Liver (tissue), 9 donors: ENCODE results near the gene CLEC4C. TPM values are rescaled to one million over a fixed set of nuclear protein-coding genes. Genes with fewer than 3 reads are reported as not detected.

ENCODE experiments used
- DNase-seq: peaks from one replicate; pipeline ENCODE4 v3.0.0-alpha.2; 2017; ENCODE audit warnings: low spot score
- H3K27ac ChIP-seq, 2 donors: one replicate each; pipeline ENCODE4 v1.7.0; 2013; ENCODE audit warnings: inconsistent platforms in 2 of 2, low read length in 2 of 2, control low read depth in 1 of 2, low read depth in 1 of 2, mild to moderate bottlenecking in 1 of 2
- H3K27me3 ChIP-seq, 4 donors: one replicate each; pipeline versions ENCODE4 v1.6.1 to v1.7.0; 2013; ENCODE audit warnings: low read length in 3 of 4, inconsistent platforms in 1 of 4, mild to moderate bottlenecking in 1 of 4, moderate library complexity in 1 of 4; ENCODE audit not compliant: control insufficient read depth in 4 of 4, insufficient read depth in 4 of 4
- H3K36me3 ChIP-seq, 4 donors: one replicate each; pipeline versions ENCODE4 v1.6.1 to v1.7.0; 2013; ENCODE audit warnings: low read length in 3 of 4, mild to moderate bottlenecking in 3 of 4, low read depth in 1 of 4, moderate library complexity in 1 of 4; ENCODE audit not compliant: control insufficient read depth in 4 of 4, insufficient read depth in 3 of 4
- H3K4me1 ChIP-seq, 4 donors: one replicate each; pipeline versions ENCODE4 v1.6.1 to v1.7.0; 2013; ENCODE audit warnings: low read length in 3 of 4, mild to moderate bottlenecking in 3 of 4, moderate library complexity in 1 of 4; ENCODE audit not compliant: control insufficient read depth in 4 of 4, insufficient read depth in 4 of 4
- H3K4me3 ChIP-seq, 3 donors: one replicate each; pipeline versions ENCODE4 v1.6.1 to v1.7.0; 2013; ENCODE audit warnings: low read length in 3 of 3, control low read depth in 1 of 3, low read depth in 1 of 3, mild to moderate bottlenecking in 1 of 3
- H3K9ac ChIP-seq, 2 donors: one replicate each; pipeline ENCODE4 v1.7.0; 2013; ENCODE audit warnings: low read length in 2 of 2, mild to moderate bottlenecking in 2 of 2, moderate library complexity in 2 of 2, control low read depth in 1 of 2, low read depth in 1 of 2
- H3K9me3 ChIP-seq, 4 donors: one replicate each; pipeline versions ENCODE4 v1.6.1 to v1.7.0; 2013; ENCODE audit warnings: low read length in 3 of 4; ENCODE audit not compliant: control insufficient read depth in 4 of 4
- FOXA1 ChIP-seq: IDR thresholded peaks from 2 replicates; pipeline ENCODE4 v1.6.1; 2016; ENCODE audit warnings: antibody characterized with exemption
- FOXA2 ChIP-seq: IDR thresholded peaks from 2 replicates; pipeline ENCODE4 v1.6.1; 2016; ENCODE audit warnings: antibody characterized with exemption
- GABPA ChIP-seq, 2 donors: IDR thresholded peaks in 1 of 2; conservative IDR thresholded peaks in 1 of 2; 2 replicates each; pipeline ENCODE4 v1.6.1; 2016; ENCODE audit warnings: antibody characterized with exemption in 2 of 2, mild to moderate bottlenecking in 1 of 2, moderate library complexity in 1 of 2
- HNF4A ChIP-seq, 2 donors: conservative IDR thresholded peaks; 2 replicates each; pipeline ENCODE4 v1.6.1; 2016; ENCODE audit warnings: antibody characterized with exemption in 2 of 2, mild to moderate bottlenecking in 2 of 2
- HNF4G ChIP-seq: IDR thresholded peaks from 2 replicates; pipeline ENCODE4 v1.6.1; 2016; ENCODE audit warnings: antibody characterized with exemption
- MAX ChIP-seq: IDR thresholded peaks from 2 replicates; pipeline ENCODE4 v1.6.1; 2016; ENCODE audit warnings: antibody characterized with exemption
- NR2F2 ChIP-seq: IDR thresholded peaks from 2 replicates; pipeline ENCODE4 v1.6.1; 2016; ENCODE audit warnings: antibody characterized with exemption
- RXRA ChIP-seq, 2 donors: IDR thresholded peaks; 2 replicates each; pipeline ENCODE4 v1.6.1; 2017 to 2018; ENCODE audit warnings: antibody characterized with exemption in 2 of 2, mild to moderate bottlenecking in 1 of 2
- SP1 ChIP-seq: IDR thresholded peaks from 2 replicates; pipeline ENCODE4 v1.6.1; 2018; ENCODE audit warnings: antibody characterized with exemption, mild to moderate bottlenecking
- TAF1 ChIP-seq: conservative IDR thresholded peaks from 2 replicates; pipeline ENCODE4 v1.6.1; 2016; ENCODE audit warnings: antibody characterized with exemption, mild to moderate bottlenecking
- WGBS: extraction: QIAGEN DNeasy Blood & Tissue Kit; methylation state at CpG from one replicate; pipeline ENCODE4 v1.1.7; 2013; 5-methylcytosine and 5-hydroxymethylcytosine counted together
- polyA plus RNA-seq, 2 donors: library from polyadenylated mRNA; stranded (reverse) in 1 of 2; unstranded in 1 of 2; fragments of 200-250 nt in 1 of 2; fragments of >200 nt in 1 of 2; fragmentation: Nextera tagmentation in 1 of 2; extraction: Ambion mirVana in 1 of 2; gene quantifications; one replicate each; pipeline versions ENCODE4 v1.2.1 to v1.2.3, GENCODE V29; 2013 to 2015
- total RNA-seq, 2 donors: library from RNA; depleted of rRNA; stranded (reverse); fragments of >200 nt; gene quantifications; one replicate each; pipeline ENCODE4 v1.2.3, GENCODE V29; 2014
- TF ChIP-seq, protein P1 (sequence below): IDR thresholded peaks from 2 replicates; pipeline ENCODE4 v1.6.1; 2016; ENCODE audit warnings: antibody characterized with exemption
- TF ChIP-seq, protein P2 (sequence below): IDR thresholded peaks from 2 replicates; pipeline ENCODE4 v1.6.1; 2016; ENCODE audit warnings: antibody characterized with exemption, mild to moderate bottlenecking
- donor health status: healthy.
- donor health status: healthy.
- donor health status: healthy.
- donor health status: healthy.
- donor health status: healthy.

Gene CLEC4C
- total and polyA plus RNA-seq, 4 donors = 0.33 TPM; not detected in 3

DNA sequence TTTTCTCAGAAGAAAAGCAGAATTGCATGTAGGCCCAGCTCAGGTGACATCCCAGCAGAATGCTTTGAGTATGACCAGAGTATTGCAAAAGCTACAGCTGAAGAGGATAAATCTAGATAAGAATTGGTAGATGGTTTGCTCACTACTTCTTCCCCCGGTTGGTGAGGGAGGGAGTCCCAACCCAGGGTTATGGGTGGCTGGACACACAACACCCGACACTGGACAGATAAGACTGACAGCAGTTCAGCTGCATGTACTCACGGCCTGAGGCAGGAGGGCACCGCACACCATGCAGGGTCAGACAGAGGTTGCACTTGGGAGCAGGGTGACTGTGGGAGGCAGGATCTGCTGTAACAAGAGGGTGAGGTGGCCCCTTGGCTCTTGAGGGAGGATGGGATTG lies 1.7 kb upstream of the CLEC4C start:
- no peaks in the 10 kb centered on the region for H3K27me3 ChIP-seq
- no peaks in the 10 kb centered on the region for H3K4me1 ChIP-seq
- H3K4me3 ChIP-seq = no peak overlapping the region
- TF ChIP-seq SP1 (no peak), RXRA (IDR thresholded peaks at IDR 0.05) (no peak), HNF4G (no peak), GABPA (IDR thresholded peaks at IDR 0.05 in 1 of 2, conservative IDR thresholded peaks at IDR 0.05 in 1 of 2) (no peak), NR2F2 (no peak), MAX (no peak), FOXA2 (no peak), FOXA1 (no peak), TAF1 (no peak), HNF4A (conservative IDR thresholded peaks at IDR 0.05) (no peak)
- TF ChIP-seq, protein P1, sequence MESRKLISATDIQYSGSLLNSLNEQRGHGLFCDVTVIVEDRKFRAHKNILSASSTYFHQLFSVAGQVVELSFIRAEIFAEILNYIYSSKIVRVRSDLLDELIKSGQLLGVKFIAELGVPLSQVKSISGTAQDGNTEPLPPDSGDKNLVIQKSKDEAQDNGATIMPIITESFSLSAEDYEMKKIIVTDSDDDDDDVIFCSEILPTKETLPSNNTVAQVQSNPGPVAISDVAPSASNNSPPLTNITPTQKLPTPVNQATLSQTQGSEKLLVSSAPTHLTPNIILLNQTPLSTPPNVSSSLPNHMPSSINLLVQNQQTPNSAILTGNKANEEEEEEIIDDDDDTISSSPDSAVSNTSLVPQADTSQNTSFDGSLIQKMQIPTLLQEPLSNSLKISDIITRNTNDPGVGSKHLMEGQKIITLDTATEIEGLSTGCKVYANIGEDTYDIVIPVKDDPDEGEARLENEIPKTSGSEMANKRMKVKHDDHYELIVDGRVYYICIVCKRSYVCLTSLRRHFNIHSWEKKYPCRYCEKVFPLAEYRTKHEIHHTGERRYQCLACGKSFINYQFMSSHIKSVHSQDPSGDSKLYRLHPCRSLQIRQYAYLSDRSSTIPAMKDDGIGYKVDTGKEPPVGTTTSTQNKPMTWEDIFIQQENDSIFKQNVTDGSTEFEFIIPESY = no peak
- TF ChIP-seq, protein P2, sequence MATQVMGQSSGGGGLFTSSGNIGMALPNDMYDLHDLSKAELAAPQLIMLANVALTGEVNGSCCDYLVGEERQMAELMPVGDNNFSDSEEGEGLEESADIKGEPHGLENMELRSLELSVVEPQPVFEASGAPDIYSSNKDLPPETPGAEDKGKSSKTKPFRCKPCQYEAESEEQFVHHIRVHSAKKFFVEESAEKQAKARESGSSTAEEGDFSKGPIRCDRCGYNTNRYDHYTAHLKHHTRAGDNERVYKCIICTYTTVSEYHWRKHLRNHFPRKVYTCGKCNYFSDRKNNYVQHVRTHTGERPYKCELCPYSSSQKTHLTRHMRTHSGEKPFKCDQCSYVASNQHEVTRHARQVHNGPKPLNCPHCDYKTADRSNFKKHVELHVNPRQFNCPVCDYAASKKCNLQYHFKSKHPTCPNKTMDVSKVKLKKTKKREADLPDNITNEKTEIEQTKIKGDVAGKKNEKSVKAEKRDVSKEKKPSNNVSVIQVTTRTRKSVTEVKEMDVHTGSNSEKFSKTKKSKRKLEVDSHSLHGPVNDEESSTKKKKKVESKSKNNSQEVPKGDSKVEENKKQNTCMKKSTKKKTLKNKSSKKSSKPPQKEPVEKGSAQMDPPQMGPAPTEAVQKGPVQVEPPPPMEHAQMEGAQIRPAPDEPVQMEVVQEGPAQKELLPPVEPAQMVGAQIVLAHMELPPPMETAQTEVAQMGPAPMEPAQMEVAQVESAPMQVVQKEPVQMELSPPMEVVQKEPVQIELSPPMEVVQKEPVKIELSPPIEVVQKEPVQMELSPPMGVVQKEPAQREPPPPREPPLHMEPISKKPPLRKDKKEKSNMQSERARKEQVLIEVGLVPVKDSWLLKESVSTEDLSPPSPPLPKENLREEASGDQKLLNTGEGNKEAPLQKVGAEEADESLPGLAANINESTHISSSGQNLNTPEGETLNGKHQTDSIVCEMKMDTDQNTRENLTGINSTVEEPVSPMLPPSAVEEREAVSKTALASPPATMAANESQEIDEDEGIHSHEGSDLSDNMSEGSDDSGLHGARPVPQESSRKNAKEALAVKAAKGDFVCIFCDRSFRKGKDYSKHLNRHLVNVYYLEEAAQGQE = no peak
- WGBS = 53% methylated on average over 4 of the region's 4 CpGs
- no peak for DNase-seq
- H3K9me3 ChIP-seq = peaks cover 0 to 5% (median 0%) of the 10 kb centered on the region in 4 donors
- H3K9ac ChIP-seq = no peak overlapping the region
- no peaks in the 10 kb centered on the region for H3K36me3 ChIP-seq
- no peak overlapping the region for H3K27ac ChIP-seq

GRCh38 chr12:7732993-7733392 lies 14.2 kb downstream of the CLEC4C start:
- peaks cover 0 to under 1% (median 0%) of the 10 kb centered on the region in 4 donors for H3K9me3 ChIP-seq
- no peaks in the 10 kb centered on the region for H3K36me3 ChIP-seq
- no peak for TF ChIP-seq NR2F2
- TF ChIP-seq, protein P2 = no peak
- H3K27ac ChIP-seq = no peak overlapping the region
- no peak overlapping the region for H3K9ac ChIP-seq
- DNase-seq = no peak
- WGBS = 66% methylated on average over 3 of the region's 3 CpGs
- no peak overlapping the region for H3K4me3 ChIP-seq
- H3K4me1 ChIP-seq = no peaks in the 10 kb centered on the region
- H3K27me3 ChIP-seq = no peaks in the 10 kb centered on the region
